Measurements from ENCODE around the gene USP54.

Gene USP54

DNA sequence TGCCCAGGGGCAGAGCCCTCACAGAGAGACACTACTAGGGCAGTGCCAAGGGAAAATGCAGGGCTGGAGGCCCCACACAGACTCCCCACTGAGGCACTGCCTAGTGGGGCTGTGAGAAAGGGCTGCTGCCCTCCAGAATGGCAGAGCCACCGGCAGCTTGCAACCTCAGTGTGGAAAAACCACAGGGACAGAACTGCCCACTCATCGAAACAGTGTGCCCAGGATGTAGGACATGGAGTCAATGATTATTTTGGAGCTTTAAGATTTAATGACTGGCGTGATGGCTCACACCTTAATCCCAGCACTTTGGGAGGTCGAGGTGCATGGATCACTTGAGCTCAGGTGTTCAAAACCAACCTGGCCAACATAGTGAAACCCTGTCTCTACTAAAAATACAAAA, 130.2 kb downstream of the USP54 start:
- DNase-seq (ENCODE audit: low spot score), result no peak

DNA sequence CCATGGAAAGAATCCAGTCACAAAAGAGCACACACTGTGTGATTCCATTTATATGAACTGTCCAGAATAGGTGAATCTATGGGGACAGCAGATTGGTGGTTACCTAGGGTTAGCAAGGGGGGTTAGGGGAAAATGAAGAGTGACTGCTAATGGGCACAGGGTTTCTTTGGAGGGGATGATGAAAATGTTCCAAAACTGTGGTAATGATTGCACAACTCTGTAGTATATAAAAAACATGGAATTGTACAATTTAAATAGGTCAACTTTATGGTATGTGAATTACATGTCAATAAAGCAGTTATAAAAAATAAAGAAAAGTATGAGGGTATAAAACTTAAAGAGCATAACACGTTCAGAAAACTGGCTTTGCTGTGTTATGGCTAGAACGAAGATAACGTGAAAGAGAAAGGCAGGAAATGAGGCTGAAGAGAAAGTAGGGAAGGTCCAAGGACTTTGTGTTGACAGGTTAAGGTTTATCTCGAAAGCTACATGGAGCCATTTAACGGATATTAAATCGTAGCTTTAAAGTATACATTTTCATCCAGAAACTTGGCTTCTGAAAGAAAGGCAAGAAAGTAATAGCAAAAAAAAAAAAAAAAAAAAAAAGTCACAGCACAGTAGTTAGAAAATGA, 131.3 kb downstream of the USP54 start:
- no peak for DNase-seq (ENCODE audit: low spot score)

DNA sequence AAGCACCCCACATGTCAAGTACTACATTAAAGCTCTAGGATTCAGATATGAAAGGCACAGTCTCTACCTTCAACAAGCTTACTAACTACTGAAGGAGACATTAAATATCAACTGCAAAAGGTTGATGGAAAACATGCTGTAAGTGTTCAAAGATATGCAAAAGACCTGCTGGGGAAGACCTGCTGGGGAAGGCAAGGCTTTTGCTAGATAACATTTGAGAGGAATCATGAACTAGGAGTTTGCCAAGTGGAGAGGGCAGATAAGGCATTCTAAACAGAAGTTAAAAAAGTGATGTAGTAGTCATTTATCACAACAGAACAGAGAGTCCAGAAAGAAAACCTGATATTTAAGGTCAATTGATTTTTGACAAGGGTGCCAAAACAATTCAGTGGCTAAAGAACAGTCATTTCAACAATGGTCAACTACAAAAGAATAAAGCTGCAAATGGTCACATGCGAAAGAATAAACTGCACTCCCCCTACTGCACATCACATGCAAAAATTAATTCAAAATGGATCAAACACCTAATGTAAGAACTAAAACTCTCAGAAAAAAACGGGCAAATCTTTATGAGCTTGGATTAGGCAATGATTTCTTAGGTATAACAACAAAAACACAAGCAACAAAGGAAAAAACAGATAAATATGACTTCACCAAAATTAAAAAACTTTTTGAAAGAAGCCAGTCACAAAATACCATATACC, 134.8 kb downstream of the USP54 start:
- no peak for DNase-seq (ENCODE audit: low spot score)

DNA sequence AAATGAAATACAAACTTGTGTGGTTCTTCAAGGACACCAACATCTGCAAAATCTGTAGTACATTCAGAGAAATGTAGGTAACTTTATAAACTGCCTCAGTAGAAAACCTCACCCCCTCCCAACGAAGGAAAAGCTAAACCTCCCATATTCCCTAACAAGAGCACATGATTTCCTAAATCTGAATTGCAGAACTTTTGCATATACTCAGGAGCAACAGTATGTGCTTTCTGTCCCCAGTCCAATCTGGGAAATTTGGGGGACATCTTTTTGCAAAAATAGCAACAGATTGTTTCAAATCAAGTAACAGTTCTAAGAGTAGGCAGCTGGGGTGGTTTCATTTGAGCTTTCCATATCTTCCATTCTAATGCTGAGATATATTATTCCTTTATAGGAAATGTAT, 142.0 kb downstream of the USP54 start:
- DNase-seq (ENCODE audit: low spot score), result no peak

DNA sequence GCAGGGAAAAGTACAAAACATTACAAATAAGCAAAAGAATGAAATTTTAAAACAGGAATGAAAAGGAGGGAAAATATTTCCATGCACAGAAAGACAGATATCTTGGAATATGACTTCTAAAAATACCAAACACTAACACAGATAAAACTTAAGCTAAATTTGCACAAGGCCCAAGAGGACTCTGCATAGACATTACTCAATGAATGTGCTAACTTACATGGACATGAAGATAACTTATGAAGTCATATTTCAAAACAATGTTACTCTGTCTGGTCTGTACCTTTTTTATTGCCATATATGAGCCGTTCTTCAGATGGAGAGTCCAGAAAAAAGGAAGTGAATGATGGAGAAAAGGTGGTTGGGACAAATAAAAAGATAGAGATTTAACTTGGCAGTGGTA, 142.8 kb downstream of the USP54 start:
- DNase-seq (ENCODE audit: low spot score), result no peak
